ENCODE measurements around the gene ZBTB47. TPM values are rescaled to one million over a fixed set of nuclear protein-coding genes. Genes with fewer than 3 reads are reported as not detected.

The ZBTB47 gene
- total RNA-seq, 1 donor from 2014 or later: 20.5 TPM

DNA sequence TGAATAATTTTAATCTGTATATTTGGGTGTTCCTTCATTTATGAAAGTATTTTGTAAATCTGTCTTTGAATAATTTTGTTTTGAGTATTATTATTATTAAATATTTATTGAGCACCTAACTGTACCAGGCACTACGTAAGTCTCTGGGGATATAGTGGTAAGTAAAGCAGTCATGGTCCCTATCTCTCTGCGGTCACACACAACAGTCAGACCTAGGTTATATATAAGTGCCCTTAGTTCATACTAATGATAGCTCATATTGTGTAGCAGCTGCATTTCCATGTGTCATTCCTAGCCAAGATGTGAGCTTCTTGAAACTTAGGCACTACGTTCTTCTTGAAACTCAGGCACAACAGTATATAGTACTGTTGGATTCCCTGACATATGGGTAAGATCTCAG lies 40.6 kb upstream of the ZBTB47 start:
- Mint-ChIP-seq H3K36me3 (ENCODE audit: low read depth, unreplicated experiment) (no peaks in the 10 kb centered on the region), H3K4me3 (ENCODE audit: unreplicated experiment) (no peak overlapping the region), H3K27me3 (ENCODE audit: unreplicated experiment) (no peaks in the 10 kb centered on the region), H3K4me1 (ENCODE audit: unreplicated experiment) (peaks cover 49% of the 10 kb centered on the region), H3K27ac (ENCODE audit: unreplicated experiment) (peak overlapping the region; percentile 2), H3K9me3 (ENCODE audit: unreplicated experiment) (no peaks in the 10 kb centered on the region)
- DNase-seq (ENCODE audit: low spot score): no peak
- no peak for TF ChIP-seq CTCF (IDR thresholded peaks at IDR 0.05; ENCODE audit: unreplicated experiment)

DNA sequence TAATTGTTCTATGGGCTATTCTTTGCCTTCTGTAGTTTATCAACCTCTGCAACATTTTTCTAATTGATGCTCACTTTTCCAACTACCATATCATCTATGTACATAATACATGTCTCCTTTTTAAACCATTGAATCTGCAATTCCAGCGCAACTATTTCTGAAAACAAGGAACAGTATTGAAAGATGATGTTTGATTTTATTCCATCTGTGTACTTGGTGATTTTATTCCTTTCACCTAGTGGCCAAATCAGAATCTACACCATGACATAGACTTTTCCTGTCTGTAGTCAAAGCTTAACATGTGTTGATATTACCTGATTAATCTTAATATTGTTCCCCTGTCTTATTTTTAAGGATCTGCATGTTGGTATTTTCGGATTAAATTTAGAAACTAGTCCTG lies 40.0 kb upstream of the ZBTB47 start:
- peak; percentile 83 for TF ChIP-seq CTCF (IDR thresholded peaks at IDR 0.05; ENCODE audit: unreplicated experiment)
- Mint-ChIP-seq H3K27me3 (ENCODE audit: unreplicated experiment) (no peaks in the 10 kb centered on the region), H3K4me1 (ENCODE audit: unreplicated experiment) (peaks cover 49% of the 10 kb centered on the region), H3K9me3 (ENCODE audit: unreplicated experiment) (no peaks in the 10 kb centered on the region), H3K4me3 (ENCODE audit: unreplicated experiment) (no peak overlapping the region), H3K36me3 (ENCODE audit: low read depth, unreplicated experiment) (no peaks in the 10 kb centered on the region), H3K27ac (ENCODE audit: unreplicated experiment) (peak overlapping the region; percentile 34)
- no peak for DNase-seq (ENCODE audit: low spot score)

DNA sequence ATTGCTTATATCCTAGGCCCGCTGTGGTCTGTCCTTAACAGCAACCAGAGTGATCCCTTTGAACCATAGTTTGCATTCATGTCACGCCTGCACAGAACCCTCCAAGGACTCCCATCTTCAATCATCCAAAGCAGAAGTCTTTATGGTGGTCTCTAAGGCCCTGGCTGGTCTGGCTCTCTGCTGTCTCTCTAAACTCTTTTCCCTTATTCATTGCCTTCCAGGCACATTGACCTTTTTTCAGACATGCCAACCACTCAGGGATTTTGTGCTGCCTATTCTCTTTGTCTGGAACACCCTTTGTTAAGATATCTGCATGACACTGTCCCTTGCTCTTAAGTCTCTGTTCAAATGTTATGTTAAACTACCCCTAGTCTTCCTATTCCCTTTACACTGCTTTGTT lies 21.9 kb upstream of the ZBTB47 start:
- TF ChIP-seq CTCF (IDR thresholded peaks at IDR 0.05; ENCODE audit: unreplicated experiment): no peak
- Mint-ChIP-seq H3K4me3 (ENCODE audit: unreplicated experiment) (no peak overlapping the region), H3K36me3 (ENCODE audit: low read depth, unreplicated experiment) (peaks cover 39% of the 10 kb centered on the region), H3K27me3 (ENCODE audit: unreplicated experiment) (no peaks in the 10 kb centered on the region), H3K27ac (ENCODE audit: unreplicated experiment) (peak overlapping the region; percentile 13), H3K4me1 (ENCODE audit: unreplicated experiment) (peaks cover 6% of the 10 kb centered on the region), H3K9me3 (ENCODE audit: unreplicated experiment) (no peaks in the 10 kb centered on the region)
- no peak for DNase-seq (ENCODE audit: low spot score)

DNA sequence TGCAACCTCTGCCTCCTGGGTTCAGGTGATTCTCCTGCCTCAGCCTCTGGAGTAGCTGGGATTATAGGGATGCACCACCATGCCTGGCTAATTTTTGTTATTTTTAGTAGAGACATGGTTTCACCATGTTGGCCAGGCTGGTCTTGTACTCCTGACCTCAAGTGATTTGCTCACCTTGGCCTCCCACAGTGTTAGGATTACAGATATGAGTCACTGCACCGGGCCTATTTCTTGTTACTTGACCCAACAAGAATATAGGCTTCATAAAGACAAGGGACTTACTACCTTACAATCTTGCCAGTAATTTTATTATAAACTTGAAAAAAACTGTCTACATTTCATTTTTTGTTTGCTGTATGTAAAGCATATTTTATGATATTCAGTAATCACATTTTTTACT lies 21.4 kb upstream of the ZBTB47 start:
- no peak for TF ChIP-seq CTCF (IDR thresholded peaks at IDR 0.05; ENCODE audit: unreplicated experiment)
- Mint-ChIP-seq H3K27me3 (ENCODE audit: unreplicated experiment) (no peaks in the 10 kb centered on the region), H3K36me3 (ENCODE audit: low read depth, unreplicated experiment) (peaks cover 38% of the 10 kb centered on the region), H3K9me3 (ENCODE audit: unreplicated experiment) (no peaks in the 10 kb centered on the region), H3K4me3 (ENCODE audit: unreplicated experiment) (no peak overlapping the region), H3K27ac (ENCODE audit: unreplicated experiment) (no peak overlapping the region), H3K4me1 (ENCODE audit: unreplicated experiment) (peaks cover 6% of the 10 kb centered on the region)
- no peak for DNase-seq (ENCODE audit: low spot score)

DNA sequence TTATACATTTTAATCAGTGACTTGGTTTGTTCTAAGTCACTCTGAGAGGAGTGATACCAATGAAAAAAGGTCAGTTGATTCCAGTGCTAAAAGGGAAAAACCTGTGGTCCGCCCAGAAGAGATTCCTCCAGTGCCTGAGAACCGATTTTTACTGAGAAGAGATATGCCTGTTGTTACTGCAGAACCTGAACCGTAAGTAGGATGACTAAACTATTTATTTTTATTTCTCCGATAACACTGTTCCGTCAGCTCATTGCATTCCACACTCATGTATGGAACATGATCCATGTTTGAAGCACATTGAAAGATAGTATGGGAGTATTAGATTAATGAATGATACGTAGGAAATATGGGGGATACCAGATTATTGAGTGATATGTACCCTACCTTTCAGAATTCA lies 20.0 kb upstream of the ZBTB47 start:
- TF ChIP-seq CTCF (IDR thresholded peaks at IDR 0.05; ENCODE audit: unreplicated experiment): no peak
- no peak for DNase-seq (ENCODE audit: low spot score)
- peaks cover 35% of the 10 kb centered on the region for H3K36me3 Mint-ChIP-seq (ENCODE audit: low read depth, unreplicated experiment)
- peaks cover 6% of the 10 kb centered on the region for H3K4me1 Mint-ChIP-seq (ENCODE audit: unreplicated experiment)
- H3K27ac Mint-ChIP-seq (ENCODE audit: unreplicated experiment): no peak overlapping the region
- H3K4me3 Mint-ChIP-seq (ENCODE audit: unreplicated experiment): no peak overlapping the region
- no peaks in the 10 kb centered on the region for H3K27me3 Mint-ChIP-seq (ENCODE audit: unreplicated experiment)
- no peaks in the 10 kb centered on the region for H3K9me3 Mint-ChIP-seq (ENCODE audit: unreplicated experiment)
